OCI-LY7 (cell line): ENCODE measurements around the gene CTSC.

Experiments
- CTCF ChIP-seq: fragments of 200-600 bp; sonication (generic); conservative IDR thresholded peaks from 2 replicates; pipeline ENCODE4 v1.5.1; 2014; ENCODE audit warnings: mild to moderate bottlenecking, antibody characterized with exemption, low read length, moderate library complexity, mixed read lengths
- EZH2phosphoT487 ChIP-seq: fragments of 200-600 bp; sonication (generic); IDR thresholded peaks from 2 replicates; pipeline ENCODE4 v1.6.1; 2018; ENCODE audit warnings: low read depth, borderline replicate concordance, mild to moderate bottlenecking, mixed run types, antibody characterized with exemption, low read length, moderate library complexity, mixed read lengths

- no peak for TF ChIP-seq CTCF
- TF ChIP-seq EZH2phosphoT487: no peak
Observed at GRCh38 chr11:88384669-88385005, 47.1 kb upstream of the CTSC start.
